Limb (tissue), 2 donors: ENCODE results near the gene CADPS.

Experiments used
- DNase-seq, 2 donors: peaks; one replicate each; pipeline ENCODE4 v3.0.0-alpha.2; 2016; ENCODE audit errors: extremely low spot score in 2 of 2

Gene CADPS

DNA sequence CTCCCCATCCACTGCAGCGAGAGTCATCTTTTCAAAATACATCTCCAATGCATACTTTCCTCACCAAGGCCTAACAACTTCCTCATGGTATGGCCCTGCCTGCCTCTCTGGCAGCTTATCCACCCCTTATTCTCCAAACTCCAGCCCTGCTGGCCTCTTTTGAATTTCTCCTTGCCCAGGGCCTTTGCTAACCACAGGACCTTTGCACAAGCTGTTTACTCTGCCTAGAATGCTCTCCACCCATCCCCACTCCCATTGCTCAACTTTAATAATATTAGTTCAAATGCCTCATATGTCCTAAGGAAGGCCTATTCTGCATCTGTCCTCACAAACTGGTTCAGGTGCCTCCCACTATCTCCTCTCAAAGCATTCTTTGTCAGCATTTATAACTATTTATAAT, 230.7 kb downstream of the CADPS start:
- DNase-seq = no peak

DNA sequence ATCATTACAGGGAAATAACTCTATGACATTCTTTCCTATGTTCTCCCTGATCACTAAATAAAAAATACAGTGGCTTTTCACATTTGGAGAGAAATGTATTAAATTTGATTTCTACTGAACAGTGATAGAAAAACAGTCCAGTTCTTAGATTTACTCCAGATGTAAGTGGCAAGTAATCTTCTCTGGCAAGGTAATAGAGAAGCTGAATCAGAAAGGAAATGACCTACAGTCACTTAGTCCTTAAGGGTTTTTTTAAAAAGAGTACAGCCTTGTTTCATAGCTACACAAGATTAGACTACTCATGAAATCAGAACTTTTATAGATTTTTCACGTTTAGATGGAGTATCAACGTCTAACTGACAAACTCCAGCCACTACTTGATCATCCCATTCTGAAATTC, 236.9 kb downstream of the CADPS start:
- DNase-seq = no peak

DNA sequence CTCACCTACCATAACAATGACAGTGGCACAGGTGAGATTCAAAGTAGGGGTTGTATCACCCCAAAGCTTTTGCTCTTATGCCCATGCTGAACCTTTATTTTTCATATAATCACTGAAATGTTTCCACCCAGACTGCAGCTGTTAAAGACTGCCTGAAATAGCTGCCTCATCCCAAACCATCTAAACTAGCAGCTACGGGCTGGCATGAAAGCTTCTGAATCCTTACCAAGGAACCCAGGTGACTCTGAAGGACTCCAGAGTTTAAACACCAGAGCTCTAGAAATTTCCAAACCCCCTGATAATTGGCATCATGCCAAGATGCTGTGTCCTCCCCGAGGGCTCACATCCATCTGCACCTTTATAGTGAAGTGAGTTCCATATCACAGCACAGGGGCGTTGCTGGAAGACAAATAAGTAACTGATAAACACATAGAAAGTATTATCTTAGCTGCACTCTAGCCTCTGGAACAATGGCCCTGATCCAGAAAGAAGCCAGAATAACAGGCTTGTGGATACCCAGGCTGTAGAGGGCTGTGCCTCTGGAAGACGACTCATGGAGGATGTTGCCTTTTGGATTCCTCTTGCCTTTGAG, 238.9 kb downstream of the CADPS start:
- DNase-seq = no peak

DNA sequence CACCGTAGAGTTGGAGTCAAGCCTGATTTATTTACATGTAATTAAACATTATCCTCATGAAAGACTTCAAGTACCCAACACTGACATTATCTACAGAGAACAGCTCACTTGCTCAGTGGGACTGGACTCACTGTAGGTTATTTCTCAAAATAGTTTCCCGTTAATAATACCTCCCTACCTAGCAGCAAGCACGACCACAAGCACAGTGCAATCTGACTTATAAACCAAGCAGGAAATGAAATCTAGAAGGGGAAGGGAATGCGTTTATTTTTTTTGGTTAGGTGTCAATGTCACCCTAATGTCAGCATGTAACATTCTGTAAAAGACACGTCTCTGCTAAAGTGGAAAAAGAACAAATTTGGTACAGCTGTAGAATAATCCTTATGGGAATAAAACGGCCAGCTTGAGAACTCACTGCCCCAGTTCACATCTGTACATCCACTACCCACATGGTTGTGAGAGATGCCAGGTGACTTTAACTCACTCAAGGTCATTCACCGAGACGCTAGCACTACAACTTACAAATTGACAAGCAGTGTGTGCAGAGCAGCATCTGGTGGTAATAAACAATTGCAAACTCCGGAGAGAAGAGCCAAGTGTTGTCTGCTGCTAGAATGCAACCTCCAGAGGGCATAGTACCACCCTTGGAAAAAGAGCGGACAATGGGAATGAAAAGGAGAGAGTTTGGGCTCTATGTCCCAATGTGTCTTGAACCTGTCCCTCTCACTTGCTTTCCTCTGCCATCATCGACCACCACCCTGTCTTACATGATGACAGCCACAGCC, 242.5 kb downstream of the CADPS start:
- no peak for DNase-seq

DNA sequence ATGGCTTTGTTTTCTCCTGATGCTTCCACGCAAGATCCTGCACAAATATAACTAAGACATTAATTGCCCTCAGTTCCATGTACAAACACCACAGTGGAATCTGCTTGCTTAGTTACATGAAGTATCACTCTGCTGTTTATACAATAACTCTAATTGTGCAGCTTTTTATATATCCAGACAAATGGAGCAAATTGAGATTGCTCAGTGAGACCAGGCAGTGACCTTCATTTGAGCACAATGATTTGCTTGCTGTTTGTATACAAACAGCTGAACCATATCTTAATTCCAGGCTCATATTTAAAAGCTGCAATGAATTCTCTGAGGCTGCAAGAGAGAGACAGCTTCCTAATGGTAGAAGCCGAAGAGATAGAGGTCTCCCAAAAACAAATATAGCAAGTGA, 243.7 kb downstream of the CADPS start:
- DNase-seq = no peak

DNA sequence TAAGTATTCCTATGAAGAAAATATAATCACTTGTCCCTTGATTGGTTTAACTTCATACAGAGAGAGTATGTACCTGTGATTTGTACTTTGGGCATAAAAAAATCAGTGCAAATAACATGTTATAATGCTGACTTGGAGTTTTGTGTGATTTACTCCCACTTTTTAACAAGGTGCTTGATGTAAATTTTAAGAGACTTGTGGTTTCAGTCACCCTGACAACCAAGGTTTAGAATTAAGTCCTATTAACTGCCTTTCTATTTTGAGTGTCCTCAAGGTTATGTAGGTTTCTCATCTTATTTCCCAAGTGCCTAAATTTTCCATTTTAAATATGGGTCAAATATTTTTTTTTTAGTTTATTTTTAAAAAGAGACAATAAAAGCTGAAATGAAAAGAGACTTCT, 244.6 kb downstream of the CADPS start:
- DNase-seq = no peak

DNA sequence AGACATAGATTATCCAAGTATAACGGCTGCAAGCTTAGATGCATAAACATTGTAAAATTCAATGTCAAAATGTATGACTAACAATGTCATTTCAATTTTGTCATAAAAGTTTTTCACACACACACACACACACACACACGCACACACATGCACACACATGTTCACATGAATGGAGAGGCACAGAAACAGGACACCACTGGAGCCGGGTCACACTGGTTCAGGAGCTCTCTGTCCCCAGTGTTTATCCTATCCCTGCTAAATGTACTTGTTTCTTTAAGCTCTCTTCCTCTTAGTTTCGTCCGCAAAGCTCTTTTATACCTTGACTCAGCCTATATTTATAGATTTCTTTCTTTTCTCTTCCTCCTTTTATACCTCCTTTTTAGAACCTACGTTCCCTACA, 249.9 kb downstream of the CADPS start:
- no peak for DNase-seq

DNA sequence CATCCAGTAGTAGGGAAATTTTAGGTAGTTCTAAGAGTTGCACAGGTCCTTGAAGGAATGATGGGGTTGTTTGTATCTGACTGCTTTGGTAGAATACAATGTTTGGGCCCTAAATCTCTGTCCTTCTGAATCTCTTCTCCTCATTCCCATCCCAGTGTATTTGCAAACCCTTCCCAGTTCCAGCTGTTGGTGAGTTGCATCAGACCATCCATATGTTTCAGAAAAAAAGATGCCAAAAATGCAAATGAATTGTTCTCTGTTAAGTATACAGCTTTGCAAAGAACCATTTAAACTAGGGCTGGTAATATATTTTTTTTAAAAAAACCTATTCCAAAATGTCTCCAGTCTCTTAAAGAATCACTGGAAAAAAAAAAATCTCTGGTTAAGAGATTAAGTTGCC, 251.0 kb downstream of the CADPS start:
- DNase-seq = no peak

DNA sequence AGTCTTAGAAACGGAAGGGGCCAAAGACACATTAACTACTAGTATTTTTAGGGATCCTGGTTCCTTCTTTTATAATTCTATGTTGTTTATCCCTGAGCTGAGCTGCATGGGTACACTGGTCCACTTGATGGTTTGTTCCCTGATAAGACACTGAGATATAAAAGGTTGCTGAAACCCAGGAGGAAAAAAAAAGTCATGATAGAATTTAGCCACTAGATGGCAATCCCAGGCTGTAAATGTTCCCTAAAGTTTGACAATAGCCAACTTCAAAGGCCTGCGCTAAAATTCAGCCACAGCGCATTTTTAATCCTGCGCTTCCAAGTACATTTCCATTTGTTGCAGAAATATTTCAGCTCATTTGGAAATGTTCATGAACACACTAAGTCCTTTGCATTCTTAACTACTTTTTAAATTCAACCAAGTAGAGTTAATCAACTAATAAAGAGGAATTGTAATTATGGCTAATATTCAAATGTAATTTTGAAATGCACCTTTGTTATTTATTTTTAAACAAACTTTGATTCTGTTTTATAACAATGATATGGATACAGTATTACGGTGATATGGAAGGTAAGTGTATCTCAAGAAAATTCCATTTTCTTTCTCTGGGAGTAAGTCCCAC, 252.6 kb downstream of the CADPS start:
- DNase-seq = peak; percentile 37 to 78

DNA sequence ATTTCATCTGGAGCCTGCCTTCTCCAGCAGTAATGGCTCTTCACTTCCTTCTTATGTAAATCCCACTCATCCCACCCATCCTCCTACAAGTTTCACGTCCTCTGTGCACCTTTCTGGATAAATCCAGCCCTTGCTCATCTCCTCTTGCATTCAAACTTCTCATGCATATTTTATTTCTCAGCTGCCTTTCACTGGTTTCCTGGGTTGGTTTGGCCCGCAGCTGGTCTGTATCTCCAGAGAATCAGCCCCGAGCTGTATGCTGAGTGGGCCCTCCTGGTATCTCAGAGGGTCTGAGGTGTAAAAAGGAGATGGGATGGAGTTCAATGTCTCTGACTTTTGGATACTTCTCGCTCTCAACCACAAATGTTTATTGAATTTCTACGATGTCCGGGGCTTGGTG, 253.3 kb downstream of the CADPS start:
- DNase-seq = no peak

DNA sequence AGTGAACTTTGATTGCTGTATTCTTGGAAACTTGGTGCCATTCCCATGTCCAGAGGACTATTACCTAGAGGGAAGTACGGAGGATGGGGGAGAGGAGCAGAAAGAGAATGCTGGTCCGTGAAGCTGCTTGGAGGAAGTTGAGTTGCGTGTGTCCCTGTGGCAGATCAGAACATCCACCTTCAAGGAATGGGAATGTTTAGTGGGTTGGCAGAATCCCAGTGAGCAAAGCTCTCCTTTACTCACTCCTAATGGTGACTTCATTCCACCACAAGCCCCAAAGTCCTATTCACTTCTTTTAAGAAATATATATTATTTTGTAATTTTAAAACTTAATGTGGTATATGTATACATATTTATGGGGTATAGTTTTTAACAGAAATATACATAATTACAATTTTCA, 254.0 kb downstream of the CADPS start:
- DNase-seq = no peak

DNA sequence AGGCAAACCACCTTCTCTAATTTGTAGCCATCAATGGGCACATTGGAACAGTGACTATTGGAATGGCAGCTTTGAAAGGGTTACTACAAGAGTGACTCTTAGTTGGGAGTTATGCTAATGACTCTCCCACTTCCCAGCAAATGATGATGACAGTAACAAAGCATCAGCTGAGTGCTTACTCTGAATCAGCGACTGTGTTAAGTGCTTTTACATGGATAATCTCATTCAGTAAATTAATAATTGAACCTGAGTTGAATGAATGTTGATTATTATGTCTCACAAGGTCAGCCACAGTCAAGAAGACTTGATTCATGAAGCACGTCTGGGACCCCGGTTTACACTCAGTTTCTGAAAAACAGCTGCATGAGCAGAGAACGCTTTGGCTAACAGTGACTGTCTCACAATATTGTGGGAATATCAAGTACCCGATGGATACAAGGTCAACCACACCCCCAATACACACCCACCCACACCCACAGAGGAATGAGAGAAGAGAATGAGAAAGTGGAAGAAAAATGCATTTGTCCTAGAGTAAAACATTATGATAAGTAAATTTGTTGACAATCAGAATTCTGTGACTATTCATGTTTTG, 259.9 kb downstream of the CADPS start:
- DNase-seq = no peak

DNA sequence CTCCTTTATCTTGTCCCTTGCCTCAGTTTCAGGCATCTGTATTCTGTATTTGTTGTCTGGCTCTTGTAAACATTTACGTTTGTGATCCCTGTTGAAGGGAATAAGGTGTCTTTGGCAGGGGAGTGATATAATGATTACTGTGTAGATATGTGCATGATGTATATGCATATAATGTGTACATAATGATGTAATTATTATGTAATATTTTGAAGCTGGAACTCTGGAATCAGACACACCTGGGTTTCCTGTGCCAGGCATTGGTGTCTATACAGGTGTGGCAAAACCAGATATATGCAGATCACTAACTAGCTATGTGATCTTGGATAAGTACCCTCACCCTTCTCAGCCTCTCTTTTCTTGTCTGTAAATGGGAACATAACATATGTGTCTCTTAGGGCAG, 260.7 kb downstream of the CADPS start:
- DNase-seq = no peak

DNA sequence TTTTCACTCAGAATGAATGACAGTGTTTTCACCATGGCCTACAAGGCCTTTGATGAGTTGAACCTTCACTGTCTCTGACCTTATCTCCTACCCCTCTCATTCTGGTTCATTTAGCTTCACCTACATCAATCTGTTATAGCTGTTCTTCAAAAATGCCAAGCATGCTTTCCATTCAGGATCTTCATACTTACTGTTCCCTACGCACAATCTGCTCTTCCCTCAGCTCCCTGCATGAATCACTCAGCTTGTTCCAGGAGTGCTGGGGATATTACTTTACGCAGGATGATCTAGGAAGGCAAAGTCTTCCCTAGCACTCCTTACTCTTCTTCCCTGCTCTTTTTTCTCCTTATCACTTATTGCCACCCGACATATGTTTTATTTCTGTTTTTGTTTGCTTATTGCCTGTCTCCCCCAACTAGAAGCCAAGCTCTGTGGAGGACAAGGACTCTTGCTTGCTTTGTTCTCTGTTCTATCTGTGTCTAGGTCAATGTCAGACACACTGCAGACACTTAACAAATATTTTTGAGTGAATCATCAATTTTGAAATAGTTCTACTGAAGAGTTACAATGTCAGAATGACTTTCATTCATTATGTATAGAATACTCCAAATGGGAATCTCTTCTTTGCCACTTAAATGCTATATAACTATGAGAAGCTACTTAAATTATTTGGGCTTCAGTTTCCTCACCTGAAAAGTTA, 263.5 kb downstream of the CADPS start:
- no peak for DNase-seq

DNA sequence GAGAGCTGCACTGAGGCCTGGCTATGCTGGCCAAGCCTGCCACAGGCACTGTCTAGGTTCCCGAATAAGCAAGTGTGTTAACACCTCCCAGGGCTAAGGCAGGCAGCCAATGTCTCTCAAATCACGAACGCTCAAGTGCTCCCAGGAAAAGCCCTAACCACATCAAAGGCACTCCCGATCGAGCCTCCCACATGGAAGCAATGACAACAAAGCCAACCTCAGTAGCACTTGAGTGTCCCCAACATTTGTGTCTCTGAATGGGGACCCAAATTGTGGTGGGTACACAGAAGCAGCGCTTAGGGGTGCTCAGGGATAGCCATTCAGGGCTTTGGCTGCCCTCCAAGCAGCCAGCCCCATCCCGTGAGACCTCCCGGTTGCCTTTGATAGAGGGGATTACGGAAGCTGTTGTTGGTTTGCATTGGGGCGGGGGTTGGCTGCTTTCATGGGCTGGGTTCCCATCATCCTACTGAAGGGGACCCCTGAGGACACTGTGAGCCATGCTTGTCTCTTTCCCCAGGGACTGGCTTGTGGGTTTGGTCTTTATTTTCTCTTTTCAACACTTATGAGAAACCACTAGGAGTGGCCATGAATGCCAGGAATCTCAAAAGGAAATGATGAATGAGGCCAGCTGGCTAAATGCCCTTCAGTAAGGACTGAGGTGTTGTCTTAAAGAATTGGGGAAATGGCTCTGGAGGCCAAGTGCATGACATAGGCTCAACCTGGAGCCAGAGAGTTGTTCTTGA, 267.8 kb downstream of the CADPS start:
- DNase-seq = no peak

DNA sequence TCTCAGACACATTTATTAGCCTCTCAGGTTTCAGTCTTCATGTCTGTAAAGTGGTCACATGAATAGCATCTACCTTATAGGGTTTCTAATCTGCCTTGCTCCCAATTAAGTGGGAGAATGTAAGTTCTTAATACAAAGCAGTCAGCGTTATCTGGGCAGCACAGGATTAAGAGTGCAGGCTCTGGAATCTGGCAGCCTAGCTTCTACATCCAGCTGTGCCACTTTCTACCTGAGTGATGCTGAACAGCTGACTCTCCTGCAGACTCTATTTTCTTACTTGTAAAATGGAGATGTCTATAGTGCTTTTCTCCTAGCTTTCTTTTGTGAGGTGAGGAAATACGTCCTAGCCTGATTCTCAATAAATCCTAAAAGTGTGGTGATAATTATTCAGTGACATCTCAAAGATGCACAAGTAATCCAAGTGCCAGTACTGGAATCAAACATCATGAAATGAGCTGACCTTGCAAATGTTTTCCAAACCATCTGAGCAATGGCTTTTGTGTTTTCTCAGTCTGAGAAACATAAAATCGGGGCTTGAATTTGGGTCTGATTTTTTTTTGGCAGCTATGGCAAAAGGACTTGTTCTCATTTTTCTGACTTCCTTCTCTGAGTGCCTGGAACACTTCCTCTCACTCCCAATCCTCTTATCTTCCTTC, 269.7 kb downstream of the CADPS start:
- DNase-seq = no peak

DNA sequence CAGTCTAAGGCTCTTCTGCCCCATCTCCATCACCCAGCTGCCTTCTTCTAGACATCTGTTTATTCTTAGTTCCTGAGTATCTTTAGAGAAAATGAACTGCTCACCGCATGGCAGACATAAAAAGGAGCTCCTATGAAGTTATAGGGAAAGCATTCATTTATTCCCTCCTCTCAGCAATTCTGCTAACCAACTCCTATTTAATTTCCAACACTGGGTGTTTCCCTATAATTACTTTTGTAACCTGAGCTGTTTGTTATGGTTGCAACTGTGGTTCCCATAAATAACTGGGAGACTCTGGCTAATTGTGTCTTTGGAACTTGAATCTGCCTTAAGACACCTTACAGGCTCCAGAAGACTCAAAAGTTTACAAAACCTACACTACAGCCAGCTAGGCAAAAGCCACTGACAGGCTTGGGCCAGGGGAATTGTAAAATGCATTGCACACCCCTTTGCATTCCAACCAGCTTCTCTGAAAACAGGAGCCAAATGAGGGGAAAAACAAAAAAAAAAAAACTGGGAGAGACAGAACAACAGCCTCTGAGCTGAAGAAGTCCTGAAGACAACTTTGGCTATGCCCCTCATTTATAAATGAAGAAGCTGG, 270.4 kb downstream of the CADPS start:
- DNase-seq = no peak

DNA sequence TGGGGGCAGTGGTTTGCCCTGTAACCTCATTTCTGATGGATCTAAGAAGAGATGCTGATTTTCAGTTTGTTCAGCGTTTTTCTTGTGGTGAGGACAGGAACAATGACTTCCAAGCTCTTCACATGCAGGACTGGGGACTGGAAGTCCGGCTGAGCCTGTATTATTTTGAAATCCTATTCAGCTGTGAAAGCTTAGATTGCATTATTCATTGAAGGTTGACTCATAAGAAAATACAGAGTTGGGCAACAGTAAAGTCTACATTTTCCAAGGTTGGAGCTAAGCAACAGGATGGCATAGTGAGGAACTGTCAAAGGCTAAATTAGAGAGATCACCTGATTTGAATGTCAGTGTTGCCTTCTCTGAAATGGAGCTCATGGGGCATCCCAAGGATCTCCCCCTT, 270.9 kb downstream of the CADPS start:
- DNase-seq = no peak

DNA sequence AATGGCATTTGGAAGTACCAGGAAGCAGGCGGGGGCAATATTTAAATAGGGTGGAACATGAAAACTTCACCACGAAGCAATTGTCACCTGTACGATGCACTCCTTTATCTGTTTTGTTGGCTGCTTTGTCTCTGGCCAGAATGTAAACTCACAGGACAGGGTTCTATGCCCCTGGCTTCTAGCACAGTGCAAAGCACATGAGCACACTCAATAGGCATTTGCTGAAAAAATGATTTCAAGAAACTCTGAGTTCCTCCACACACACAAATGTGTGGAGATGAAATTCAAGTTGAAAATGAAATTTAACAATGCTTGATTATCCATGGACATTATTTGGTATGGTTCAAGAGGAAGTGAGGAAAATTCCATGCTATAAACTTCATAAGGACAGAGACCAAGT, 272.2 kb downstream of the CADPS start:
- DNase-seq = no peak

DNA sequence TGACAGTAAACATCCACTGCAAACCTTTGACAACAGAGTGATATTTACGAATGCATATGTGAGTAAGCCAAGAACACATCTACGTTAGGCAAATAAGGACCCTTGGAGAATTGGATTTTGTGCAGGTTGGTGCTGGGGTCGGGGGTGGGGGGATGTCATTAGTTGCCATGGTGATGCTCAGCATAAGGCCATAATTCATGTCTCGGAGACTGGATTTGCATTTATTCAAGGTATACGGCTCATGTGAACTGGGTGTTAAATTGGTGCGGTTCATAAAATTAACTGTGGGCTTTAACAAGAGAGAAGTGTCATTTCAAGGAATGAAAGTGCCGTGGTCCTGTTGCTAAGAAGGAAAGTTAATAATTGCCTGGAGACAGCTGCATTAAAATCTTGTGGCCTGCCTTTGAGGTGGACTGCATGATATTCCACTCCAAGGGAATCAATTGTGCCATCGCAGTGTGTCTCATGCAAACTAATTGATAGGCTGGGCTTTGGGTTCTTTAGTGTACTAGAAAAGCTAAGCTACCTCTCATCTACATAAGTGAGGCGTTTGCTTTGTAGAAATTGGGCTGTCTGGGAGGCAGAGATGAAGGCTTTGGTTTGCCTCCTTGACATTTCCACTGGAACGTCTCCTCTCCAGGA, 273.0 kb downstream of the CADPS start:
- DNase-seq = peak in 1 of 2 donors; percentile 29
